IPS DF 6.9 (cell line): ENCODE data around the gene ADRM1.

Experiments
- DNase-seq: peaks from one replicate; pipeline ENCODE4 v3.0.0-alpha.2; 2013; ENCODE audit warnings: low read depth, low spot score
- H3K27ac ChIP-seq: one replicate; pipeline ENCODE4 v1.5.1; 2013; ENCODE audit warnings: low read length, control low read depth
- H3K27me3 ChIP-seq: 2 replicates; pipeline ENCODE4 v1.6.1; 2013; ENCODE audit warnings: mild to moderate bottlenecking, low read length; ENCODE audit not compliant: control insufficient read depth, insufficient read depth
- H3K36me3 ChIP-seq: 2 replicates; pipeline ENCODE4 v1.6.1; 2013; ENCODE audit warnings: low read length; ENCODE audit not compliant: control insufficient read depth, insufficient read depth
- H3K4me1 ChIP-seq: 2 replicates; pipeline ENCODE4 v1.6.1; 2013; ENCODE audit warnings: low read length; ENCODE audit not compliant: control insufficient read depth, insufficient read depth
- H3K4me3 ChIP-seq: 2 replicates; pipeline ENCODE4 v1.5.1; 2013; ENCODE audit warnings: mild to moderate bottlenecking, low read length
- H3K9me3 ChIP-seq: 2 replicates; pipeline ENCODE4 v1.6.1; 2013; ENCODE audit warnings: low read length, inconsistent platforms; ENCODE audit not compliant: control insufficient read depth, insufficient read depth
- WGBS: extraction: QIAGEN DNeasy Blood & Tissue Kit; methylation state at CpG from one replicate; pipeline ENCODE4 v1.1.7; 2013; ENCODE audit warnings: mixed read lengths, missing lambda C conversion rate; ENCODE audit not compliant: insufficient read length, insufficient coverage; 5-methylcytosine and 5-hydroxymethylcytosine counted together

ADRM1 gene

DNA sequence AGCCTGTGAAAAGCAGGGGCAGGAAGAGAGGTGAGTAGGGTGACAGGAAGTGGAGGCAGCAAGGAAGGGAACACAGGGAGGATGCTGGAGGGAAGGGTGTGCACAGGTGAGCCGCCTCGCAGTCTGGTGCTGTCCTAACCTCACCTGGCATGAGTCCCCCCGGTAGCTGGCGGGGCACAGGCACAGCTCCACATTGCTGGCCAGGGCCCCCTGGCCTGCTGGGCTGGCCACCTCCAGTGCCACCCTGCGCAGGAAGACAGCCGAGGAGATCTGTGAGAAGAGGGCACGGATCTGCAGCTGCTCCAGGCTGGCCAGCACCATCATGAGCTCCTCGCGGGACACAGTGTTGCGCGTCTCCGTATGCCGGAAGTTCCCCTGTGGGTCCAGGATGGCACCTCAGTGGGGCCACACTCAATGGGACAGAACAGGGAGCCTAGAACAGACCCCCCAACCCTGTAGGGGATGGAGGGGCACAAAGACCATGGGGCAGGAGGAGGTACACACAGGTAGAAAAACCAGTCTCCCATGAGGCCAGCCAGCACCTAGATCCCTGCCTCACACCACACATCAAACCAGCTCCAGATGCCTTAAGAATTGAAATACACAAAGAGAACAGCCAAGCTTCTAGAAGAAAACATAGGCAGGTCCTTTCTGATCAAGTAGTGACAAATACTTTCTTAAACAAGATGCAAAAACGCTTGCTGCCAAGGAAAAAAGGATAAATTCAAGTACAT is 22.5 kb downstream of the ADRM1 start:
- Histone ChIP-seq H3K27ac (no peak overlapping the region), H3K36me3 (peaks cover 86% of the 10 kb centered on the region), H3K4me1 (no peaks in the 10 kb centered on the region; the same call in 1 of the 2 replicates), H3K9me3 (no peaks in the 10 kb centered on the region), H3K4me3 (no peak overlapping the region), H3K27me3 (no peaks in the 10 kb centered on the region)
- WGBS: no CpG with 5 or more reads among the region's 14 CpGs
- DNase-seq: no peak

DNA sequence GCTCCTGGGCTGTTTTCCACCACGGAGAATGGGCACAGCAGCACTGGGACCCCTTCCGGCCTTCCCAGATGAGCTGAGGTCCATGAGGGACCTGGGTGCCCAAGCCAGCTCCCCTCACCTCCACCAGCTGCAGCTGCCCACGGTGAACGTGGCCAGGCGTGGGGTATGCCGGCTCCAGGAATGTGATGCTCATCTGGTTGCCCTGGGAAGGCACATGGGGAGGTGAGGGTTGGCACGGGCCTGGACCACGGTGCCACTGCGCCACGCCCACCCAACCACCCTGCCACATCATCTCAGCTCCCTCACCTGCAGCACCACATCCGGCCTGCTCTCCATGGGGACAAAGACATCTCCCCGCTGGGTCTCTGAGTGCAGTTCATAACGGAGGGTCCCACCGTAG is 23.8 kb downstream of the ADRM1 start:
- Histone ChIP-seq H3K27ac (no peak overlapping the region), H3K27me3 (no peaks in the 10 kb centered on the region), H3K36me3 (peaks cover 91% of the 10 kb centered on the region), H3K4me3 (no peak overlapping the region), H3K9me3 (no peaks in the 10 kb centered on the region), H3K4me1 (no peaks in the 10 kb centered on the region; the same call in 1 of the 2 replicates)
- no CpG with 5 or more reads among the region's 14 CpGs for WGBS
- DNase-seq: no peak

DNA sequence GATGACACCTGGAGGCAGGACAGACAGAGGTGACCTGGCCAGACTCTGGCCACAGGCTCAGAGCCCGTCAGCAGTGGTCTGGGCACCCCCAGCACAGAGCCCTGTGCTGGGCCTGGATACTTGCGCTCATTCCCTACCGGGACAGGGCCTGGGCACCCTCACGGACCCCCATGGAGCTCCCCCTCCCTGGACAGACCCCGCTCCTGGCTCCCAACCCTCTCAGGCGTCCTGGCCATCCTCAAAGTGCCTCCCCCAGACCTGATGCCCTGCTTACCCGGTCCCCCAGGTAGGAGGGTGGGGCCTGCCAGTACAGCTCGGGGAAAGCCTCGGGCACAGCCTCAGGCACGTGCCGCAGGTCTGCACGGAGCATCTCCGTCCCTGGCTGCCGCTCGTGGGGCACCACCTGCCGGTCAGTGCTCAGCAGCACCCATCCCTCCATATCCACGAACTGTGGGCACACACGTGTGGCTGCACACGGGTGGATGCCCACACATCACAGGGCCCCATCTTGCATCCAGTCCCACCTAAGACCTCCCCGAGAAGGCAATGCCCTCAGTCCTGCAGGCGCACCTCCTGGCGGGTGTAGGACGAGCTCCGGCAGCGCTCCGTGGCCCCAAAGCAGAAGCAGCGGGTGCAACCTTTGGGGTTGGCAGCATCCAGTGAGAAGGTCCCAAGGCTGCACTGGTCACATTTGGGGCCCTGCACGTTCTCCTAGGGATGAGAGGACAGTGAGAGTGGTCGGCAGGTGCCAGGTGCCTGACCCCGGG is 24.3 kb downstream of the ADRM1 start:
- H3K36me3 ChIP-seq: peaks cover 89% of the 10 kb centered on the region
- H3K4me1 ChIP-seq: no peaks in the 10 kb centered on the region; the same call in 1 of the 2 replicates
- no CpG with 5 or more reads among the region's 30 CpGs for WGBS
- H3K4me3 ChIP-seq: no peak overlapping the region
- DNase-seq: no peak
- no peaks in the 10 kb centered on the region for H3K9me3 ChIP-seq
- H3K27ac ChIP-seq: no peak overlapping the region
- H3K27me3 ChIP-seq: no peaks in the 10 kb centered on the region

DNA sequence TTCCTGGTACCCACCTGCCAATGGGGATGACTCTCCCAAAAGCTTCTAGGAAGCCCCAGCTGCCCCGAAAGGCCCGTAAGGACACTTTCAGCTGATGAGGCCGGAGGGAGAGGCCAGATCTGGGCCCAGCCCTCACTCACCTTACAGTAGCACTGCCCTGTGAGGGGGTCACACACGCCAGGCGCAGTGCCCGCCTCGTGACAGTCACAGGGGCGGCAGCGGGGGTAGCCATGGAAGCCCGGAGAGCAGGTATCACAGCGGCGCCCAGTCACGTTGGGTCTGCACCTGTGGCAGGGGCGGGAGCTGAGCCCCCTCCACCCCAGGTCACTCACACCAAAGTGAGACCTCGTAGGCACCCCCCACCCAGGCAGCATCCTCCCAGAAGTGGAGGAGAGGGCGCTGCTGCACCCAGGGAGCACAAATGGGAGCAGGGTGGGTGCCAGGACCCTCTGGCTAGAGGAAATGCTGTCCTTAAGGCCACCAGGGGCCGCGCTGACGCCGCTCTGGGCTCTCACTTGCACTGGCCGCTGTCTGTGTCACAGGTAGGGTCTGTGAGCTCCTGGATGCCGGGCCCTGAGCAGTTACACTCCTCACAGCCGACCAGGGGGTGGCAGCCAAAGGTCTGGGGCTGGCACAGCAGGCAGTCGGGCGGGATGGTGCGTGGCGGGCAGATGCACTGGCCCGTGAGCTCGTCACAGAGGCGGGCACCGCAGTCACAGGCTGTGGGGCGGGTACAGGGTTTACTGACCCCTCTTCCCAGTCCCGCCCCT is 25.1 kb downstream of the ADRM1 start:
- Histone ChIP-seq H3K4me3 (no peak overlapping the region), H3K9me3 (no peaks in the 10 kb centered on the region), H3K27me3 (no peaks in the 10 kb centered on the region), H3K27ac (no peak overlapping the region), H3K4me1 (no peaks in the 10 kb centered on the region), H3K36me3 (peaks cover 92% of the 10 kb centered on the region)
- no peak for DNase-seq
- WGBS: no CpG with 5 or more reads among the region's 33 CpGs

DNA sequence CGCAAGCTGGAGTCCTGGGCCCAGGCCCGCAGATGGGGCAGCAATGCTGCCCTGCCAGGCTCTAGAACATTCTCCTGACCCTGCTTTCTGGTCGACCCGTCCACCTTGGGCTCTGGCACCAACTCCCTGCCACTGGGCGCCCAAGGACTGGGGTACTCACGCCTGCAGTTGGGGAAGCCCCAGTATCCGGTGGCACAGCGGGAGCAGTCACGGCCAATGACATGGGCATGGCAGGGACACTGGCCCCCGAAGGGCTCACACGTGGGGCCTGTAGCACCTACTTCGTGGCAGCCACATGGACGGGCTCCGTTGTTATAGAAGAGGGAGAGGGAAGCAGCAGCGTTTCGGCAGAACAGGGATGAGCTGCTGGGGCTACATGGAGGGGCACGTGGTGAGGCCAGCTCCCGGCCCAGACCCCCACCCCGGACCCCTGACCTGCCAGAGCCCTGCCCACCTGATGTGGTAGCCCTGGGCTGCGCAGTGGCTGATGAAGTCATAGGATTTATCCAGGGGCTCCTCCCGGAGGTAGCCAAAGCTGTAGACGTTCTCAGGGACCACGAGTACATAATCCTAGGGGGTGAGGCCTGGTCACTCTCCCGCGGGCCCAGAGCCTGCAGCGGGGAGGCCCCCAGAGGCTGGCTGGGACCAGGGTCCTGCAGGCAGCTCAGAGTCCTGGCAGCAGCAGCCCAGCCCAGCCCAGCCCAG is 26.0 kb downstream of the ADRM1 start:
- DNase-seq: no peak
- H3K9me3 ChIP-seq: no peaks in the 10 kb centered on the region
- H3K27me3 ChIP-seq: no peaks in the 10 kb centered on the region
- peaks cover 92% of the 10 kb centered on the region for H3K36me3 ChIP-seq
- H3K4me3 ChIP-seq: no peak overlapping the region; the same call in 1 of the 2 replicates
- H3K27ac ChIP-seq: no peak overlapping the region
- H3K4me1 ChIP-seq: no peaks in the 10 kb centered on the region; the same call in 1 of the 2 replicates
- no CpG with 5 or more reads among the region's 26 CpGs for WGBS

DNA sequence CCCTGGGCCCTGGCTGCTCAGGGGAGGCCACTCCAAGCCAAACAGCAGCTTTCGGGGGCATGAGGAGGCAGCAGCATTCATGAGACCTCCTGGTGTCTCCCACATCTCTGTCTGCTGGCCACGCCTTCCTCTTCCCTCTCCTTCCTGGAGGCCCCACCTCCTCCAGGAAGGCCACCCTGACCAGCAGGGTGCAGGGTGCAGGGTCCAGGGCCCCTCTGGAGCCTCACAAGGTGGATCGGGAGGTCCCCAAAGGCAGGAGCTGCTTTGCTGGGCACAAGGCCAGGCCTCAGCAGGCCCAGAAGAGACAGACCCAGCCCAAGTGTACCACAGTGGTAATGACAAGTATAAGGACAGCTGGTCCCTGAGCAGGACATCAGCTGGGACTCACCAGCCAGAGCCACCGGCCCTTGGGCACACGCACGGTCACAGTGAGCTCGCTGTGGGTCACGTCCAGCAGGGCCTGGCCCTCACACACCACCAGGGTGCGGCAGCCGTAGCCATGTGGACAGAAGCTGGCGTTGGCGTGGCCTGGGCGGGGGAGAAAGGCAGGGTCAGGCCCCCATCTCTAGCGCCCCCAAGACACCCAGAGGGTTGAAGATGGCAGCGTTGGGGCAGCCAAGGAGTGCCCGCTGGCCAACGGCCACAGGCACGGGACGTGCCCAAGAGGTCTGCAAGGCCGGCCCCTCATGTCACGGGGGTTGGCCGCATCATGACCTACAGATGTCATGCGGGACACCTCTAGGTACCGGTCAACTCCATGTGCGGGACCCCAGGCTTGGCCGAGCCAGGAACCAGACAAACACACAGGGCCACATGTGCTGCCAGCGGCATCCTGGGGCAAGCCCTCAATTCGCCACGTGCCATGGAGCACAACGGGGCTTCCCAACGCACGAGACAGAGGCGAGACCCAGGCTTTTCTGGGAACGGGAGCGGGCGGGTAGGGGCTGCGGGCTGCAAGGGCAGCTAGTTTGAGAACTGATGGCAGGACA is 26.9 kb downstream of the ADRM1 start:
- DNase-seq: no peak
- Histone ChIP-seq H3K27ac (no peak overlapping the region), H3K36me3 (peaks cover 91% of the 10 kb centered on the region), H3K4me1 (no peaks in the 10 kb centered on the region; the same call in 1 of the 2 replicates), H3K9me3 (no peaks in the 10 kb centered on the region), H3K27me3 (no peaks in the 10 kb centered on the region), H3K4me3 (no peak overlapping the region; the same call in 1 of the 2 replicates)
- no CpG with 5 or more reads among the region's 37 CpGs for WGBS

DNA sequence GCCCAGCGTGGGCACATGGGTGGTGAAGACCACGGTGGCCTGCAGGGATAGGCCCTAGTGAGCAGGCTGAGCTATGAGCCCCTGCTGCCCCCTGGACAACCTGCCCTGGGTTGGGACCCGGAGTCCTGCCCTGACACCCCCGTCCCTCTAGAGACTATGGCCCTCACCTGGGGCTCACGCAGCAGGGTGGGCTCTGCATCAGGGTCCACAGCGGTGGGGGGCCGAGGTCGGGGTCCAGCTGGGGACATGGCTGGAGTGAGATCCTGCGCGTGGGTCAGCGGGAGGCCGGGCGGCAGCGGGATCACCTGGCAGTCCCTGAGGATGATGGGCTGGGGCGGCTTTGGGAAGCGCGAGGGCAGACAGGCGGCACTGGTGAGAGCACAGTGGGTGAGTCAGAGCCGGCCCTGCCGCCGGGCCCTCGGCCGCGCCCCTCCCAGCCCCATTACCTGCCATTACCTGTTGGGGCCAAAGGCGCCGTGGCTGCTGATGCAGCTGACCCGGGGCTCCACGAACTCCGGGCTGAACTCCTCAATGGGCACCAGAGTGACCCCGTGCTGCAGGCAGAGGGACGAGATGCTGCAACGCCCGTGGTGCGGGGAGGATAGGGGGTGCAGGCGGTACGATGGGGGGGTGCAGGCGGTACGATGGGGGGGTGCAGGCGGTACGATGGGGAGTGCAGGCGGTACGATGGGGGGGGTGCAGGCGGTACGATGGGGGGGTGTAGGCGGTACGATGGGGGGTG is 27.9 kb downstream of the ADRM1 start:
- DNase-seq: no peak
- H3K36me3 ChIP-seq: peaks cover 86% of the 10 kb centered on the region

DNA sequence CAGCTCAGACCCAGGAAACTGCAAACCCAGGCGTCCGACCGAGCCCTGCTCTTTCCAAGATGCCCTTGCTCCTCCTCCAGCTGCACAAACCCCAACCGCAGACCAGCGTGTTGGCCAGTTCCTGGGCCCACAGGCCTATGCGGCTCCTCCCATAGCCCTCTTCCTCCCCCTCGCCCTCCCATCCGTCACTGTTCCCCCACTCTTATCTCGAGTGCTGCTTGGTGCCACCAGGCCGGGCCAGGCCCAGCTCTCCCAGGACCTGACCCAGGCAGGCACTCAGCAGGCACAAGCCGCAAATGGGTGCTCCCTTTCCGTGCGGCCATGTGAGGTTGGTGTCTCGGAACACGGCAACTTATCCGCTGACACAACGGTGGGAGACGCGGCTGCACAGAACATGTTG is 28.6 kb downstream of the ADRM1 start:
- no peaks in the 10 kb centered on the region; the same call in 1 of the 2 replicates for H3K4me1 ChIP-seq
- WGBS: no CpG with 5 or more reads among the region's 19 CpGs
- DNase-seq: no peak
- no peak overlapping the region for H3K4me3 ChIP-seq
- no peaks in the 10 kb centered on the region for H3K9me3 ChIP-seq
- H3K27me3 ChIP-seq: no peaks in the 10 kb centered on the region
- H3K36me3 ChIP-seq: peaks cover 86% of the 10 kb centered on the region
- H3K27ac ChIP-seq: no peak overlapping the region

More for the DNA sequence above, 27.9 kb downstream of the ADRM1 start:
- WGBS: no CpG with 5 or more reads among the region's 46 CpGs
- Histone ChIP-seq H3K27ac (no peak overlapping the region), H3K4me1 (no peaks in the 10 kb centered on the region; the same call in 1 of the 2 replicates), H3K4me3 (no peak overlapping the region), H3K27me3 (no peaks in the 10 kb centered on the region), H3K9me3 (no peaks in the 10 kb centered on the region)

DNA sequence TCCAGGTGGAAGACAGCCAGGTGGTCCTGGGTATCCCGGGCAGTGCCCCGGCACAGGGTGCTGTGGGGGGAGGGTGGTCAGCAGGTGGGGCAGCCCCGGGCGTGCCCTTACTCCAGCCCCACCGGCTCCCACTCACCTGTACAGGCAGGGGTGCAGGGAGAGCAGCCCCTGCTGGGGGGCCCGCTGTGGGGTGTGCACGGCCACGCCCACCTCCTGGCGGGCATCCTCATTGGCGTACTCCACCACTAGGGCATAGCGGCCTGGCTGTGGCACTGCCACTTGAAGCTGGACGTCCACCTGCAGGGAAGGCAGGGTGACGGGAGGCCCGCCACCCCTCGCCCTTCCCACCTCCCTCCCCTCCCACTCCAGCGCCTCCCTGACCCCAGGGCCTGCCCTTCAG is 29.6 kb downstream of the ADRM1 start:
- no peaks in the 10 kb centered on the region; the same call in 1 of the 2 replicates for H3K4me1 ChIP-seq
- WGBS: no CpG with 5 or more reads among the region's 16 CpGs
- H3K4me3 ChIP-seq: no peak overlapping the region
- no peaks in the 10 kb centered on the region for H3K27me3 ChIP-seq
- H3K27ac ChIP-seq: no peak overlapping the region
- H3K9me3 ChIP-seq: no peaks in the 10 kb centered on the region
- H3K36me3 ChIP-seq: peaks cover 86% of the 10 kb centered on the region
- DNase-seq: no peak
